ENCODE data around the gene ZMYND15.

Gene ZMYND15

DNA sequence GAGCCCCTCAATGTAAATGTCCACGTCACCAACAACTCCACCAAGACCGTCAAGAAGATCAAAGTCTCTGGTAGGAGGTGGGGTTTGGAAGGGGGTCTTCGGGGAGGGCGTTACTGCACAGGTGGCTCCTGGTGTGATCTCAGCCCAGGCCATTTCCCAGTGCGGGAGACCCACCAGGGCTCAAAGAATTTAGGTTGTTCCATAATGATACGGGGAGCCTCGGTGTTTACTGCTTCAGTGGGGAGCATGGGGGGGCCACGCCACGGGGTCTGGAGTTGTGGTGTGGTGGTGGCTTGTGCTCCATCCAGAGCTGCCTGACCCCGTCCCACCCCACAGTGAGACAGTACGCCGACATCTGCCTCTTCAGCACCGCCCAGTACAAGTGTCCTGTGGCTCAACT is 21.4 kb upstream of the ZMYND15 start:
- no peak for DNase-seq (ENCODE audit: low read depth)
- no peak overlapping the region for H3K4me3 ChIP-seq (ENCODE audit: low read depth, low read length)
- no peak for TF ChIP-seq CTCF (IDR thresholded peaks at IDR 0.05; ENCODE audit: low read depth, low read length, missing control alignments)

GRCh38 chr17:4719146-4719545 is 20.5 kb upstream of the ZMYND15 start:
- DNase-seq (ENCODE audit: low read depth) = no peak
- TF ChIP-seq CTCF (IDR thresholded peaks at IDR 0.05; ENCODE audit: low read depth, low read length, missing control alignments) = no peak
- H3K4me3 ChIP-seq (ENCODE audit: low read depth, low read length) = no peak overlapping the region

- no peak for TF ChIP-seq CTCF (IDR thresholded peaks at IDR 0.05; ENCODE audit: low read depth, low read length, missing control alignments)
- DNase-seq (ENCODE audit: low read depth) = no peak
These were observed 19.9 kb upstream of the ZMYND15 start for GRCh38 chr17:4719684-4720221.

GRCh38 chr17:4720787-4721186 is 18.8 kb upstream of the ZMYND15 start:
- no peak for DNase-seq (ENCODE audit: low read depth)
- no peak for TF ChIP-seq CTCF (IDR thresholded peaks at IDR 0.05; ENCODE audit: low read depth, low read length, missing control alignments)
- no peak overlapping the region for H3K4me3 ChIP-seq (ENCODE audit: low read depth, low read length)

More at GRCh38 chr17:4719684-4720221, 19.9 kb upstream of the ZMYND15 start:
- H3K4me3 ChIP-seq (ENCODE audit: low read depth, low read length) = no peak overlapping the region

GRCh38 chr17:4721203-4722135 is 18.2 kb upstream of the ZMYND15 start:
- H3K4me3 ChIP-seq (ENCODE audit: low read depth, low read length) = no peak overlapping the region
- no peak for DNase-seq (ENCODE audit: low read depth)
- no peak for TF ChIP-seq CTCF (IDR thresholded peaks at IDR 0.05; ENCODE audit: low read depth, low read length, missing control alignments)

DNA sequence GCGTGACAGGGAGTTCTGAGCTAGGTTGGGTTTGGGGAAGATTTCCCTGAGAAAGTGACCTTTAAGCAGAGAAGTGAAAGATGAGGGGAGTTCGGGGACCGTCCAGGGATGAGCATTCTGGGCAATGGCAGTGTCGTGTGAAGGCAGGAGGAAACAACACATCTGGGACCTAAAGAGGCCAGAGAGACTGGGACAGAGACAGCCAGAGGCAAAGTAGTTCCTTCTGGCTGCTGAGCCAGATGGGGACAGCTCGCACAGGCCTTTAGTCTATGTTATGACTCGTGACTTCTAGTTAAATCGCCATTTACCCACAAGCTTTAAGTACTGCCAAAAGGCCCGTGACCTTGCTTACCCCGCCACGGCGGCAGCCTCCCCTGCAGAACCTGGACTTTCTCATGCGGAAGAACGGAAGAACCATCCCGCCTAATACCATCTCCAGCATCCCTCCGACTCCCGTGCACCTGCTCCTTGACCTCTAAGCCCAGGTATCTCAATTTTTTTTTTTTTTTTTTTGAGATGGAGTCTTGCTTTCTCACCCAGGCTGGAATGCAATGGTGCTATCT is 16.9 kb upstream of the ZMYND15 start:
- no peak for DNase-seq (ENCODE audit: low read depth)
- H3K4me3 ChIP-seq (ENCODE audit: low read depth, low read length) = no peak overlapping the region
- no peak for TF ChIP-seq CTCF (IDR thresholded peaks at IDR 0.05; ENCODE audit: low read depth, low read length, missing control alignments)

Measured in GM12864 (cell line).